ENCODE results near the gene SLC6A17. TPM values are rescaled to one million over a fixed set of nuclear protein-coding genes. Genes with fewer than 3 reads are reported as not detected.

The SLC6A17 gene
- total and polyA plus RNA-seq, 2 donors (not counting 3 experiments of a cell fraction or from before 2014, with no cell fraction given) = 0.03 TPM; not detected in 1

DNA sequence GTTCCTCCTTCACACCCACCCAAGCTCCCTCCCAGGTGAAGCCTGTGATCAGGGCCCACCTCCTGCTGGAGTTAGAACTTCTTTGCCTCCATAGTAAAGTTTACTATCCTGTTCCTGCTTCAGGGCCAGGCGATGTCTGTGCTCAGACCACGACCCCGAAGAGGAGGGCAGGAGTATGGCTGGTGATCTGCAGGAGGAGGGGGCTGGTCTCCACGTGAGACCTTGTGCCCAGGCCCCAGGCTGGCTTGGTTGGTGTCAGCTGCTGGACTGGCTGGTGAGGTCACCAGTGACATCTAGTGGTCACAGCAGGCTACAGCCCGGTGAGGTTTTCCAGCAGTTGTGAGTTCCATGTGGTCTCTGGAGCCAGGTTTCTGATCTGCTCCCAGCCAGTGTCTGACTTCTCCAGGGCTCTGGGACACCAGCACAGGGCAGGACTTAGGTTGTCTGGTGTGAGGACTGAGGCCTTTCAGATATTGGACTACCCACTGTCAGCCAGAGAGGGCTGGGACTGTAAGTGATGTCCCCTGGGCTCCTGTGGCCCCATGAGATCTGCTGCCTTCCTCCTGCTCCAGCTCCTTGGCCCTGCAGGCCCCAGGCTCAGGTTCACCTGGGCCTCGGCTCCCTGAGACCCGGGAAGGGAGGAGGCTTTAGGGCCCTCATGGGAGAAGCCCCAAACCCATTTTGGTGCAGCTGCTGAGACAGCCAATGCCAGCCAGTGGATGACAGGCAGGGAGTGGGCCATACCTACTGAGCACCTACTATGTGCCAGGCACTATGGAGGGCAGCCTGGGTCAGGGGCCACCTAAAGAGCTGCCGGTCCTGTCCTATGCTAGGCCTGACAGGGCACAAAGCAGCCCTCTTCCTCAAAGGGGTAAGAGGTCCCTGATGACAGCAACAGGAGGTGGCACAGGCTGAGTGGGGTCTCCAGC, 44.0 kb upstream of the SLC6A17 start:
- POLR2A ChIA-PET = no interaction called here
- CTCF ChIA-PET = interaction anchor here (0.6 to 13.7 kb wide), 17 partner anchors 10 to 607 kb away, joined by 3 to 272 read pairs (median 4); partner anchors contain the start of gene STRIP1
- Histone ChIP-seq H3K9me3 (replicated peaks; ENCODE audit: control insufficient read depth, insufficient read depth, low read length) (no peaks in the 10 kb centered on the region), H3K9me1 (replicated peaks; ENCODE audit: control insufficient read depth, extremely low read depth, insufficient read depth, low read length) (no peaks in the 10 kb centered on the region), H3K27ac (ENCODE audit: insufficient read depth, low read depth, low read length) (no peak overlapping the region), H3K4me3 (replicated peaks in 1 of 3; ENCODE audit: insufficient read depth in 1 of 3, low read depth in 1 of 3, low read length in 3 of 3) (no peak overlapping the region), H3K79me2 (ENCODE audit: control insufficient read depth, insufficient read depth, low read length) (no peaks in the 10 kb centered on the region), H3K36me3 (ENCODE audit: control insufficient read depth in 2 of 2, extremely low read depth in 1 of 2, insufficient read depth in 2 of 2, low read length in 2 of 2) (no peaks in the 10 kb centered on the region), H3K4me2 (ENCODE audit: insufficient read depth, low read length) (no peak overlapping the region), H3K9ac (replicated peaks; ENCODE audit: extremely low read depth, insufficient read depth, low read length) (no peak overlapping the region), H4K20me1 (replicated peaks; ENCODE audit: control insufficient read depth, extremely low read depth, insufficient read depth, low read length) (no peaks in the 10 kb centered on the region), H3K27me3 (ENCODE audit: control insufficient read depth in 2 of 2, insufficient read depth in 2 of 2, low read length in 2 of 2) (peaks cover 0 to 3% of the 10 kb centered on the region in 2 experiments), H2AFZ (ENCODE audit: low read depth, low read length) (no peak overlapping the region), H3K4me1 (ENCODE audit: control insufficient read depth, extremely low read depth, insufficient read depth, low read length) (peaks cover 3% of the 10 kb centered on the region)
- FAIRE-seq = peak; percentile 92
- BruUV-seq (replicated peaks) = no TSS peak
- TF ChIP-seq JUN (IDR thresholded peaks at IDR 0.05; ENCODE audit: borderline replicate concordance, insufficient read depth, insufficient read length, low read depth) = no peak
- peak; percentile 80 to 96 for TF ChIP-seq CTCF (IDR thresholded peaks at IDR 0.05; ENCODE audit: extremely low read depth in 1 of 2, insufficient read depth in 1 of 2, low read depth in 1 of 2, low read length in 2 of 2)
- TF ChIP-seq, protein P1, sequence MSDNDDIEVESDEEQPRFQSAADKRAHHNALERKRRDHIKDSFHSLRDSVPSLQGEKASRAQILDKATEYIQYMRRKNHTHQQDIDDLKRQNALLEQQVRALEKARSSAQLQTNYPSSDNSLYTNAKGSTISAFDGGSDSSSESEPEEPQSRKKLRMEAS (IDR thresholded peaks at IDR 0.05; ENCODE audit: insufficient read depth, insufficient read length) = peak; percentile 36
- peak; percentile 65 for DNase-seq (ENCODE audit: low read depth, low spot score)
- dilution Hi-C loops (cut with MboI; ENCODE audit: extremely low pct_ligation_motif_present, low sequenced_read_pairs) (no loop called here), intact Hi-C loops (cut with micrococcal nuclease) (loop anchor here (1.0 kb wide), 3 partner anchors 18 to 77 kb away; no protein-coding TSS in a partner anchor)
